Measurements from ENCODE around the gene C3AR1.
"Not testable (repeated sequence)": the region's sequence is repeated elsewhere in the genome, so short reads cannot be mapped to it uniquely, and the experiment has no call there.

Gene C3AR1

DNA sequence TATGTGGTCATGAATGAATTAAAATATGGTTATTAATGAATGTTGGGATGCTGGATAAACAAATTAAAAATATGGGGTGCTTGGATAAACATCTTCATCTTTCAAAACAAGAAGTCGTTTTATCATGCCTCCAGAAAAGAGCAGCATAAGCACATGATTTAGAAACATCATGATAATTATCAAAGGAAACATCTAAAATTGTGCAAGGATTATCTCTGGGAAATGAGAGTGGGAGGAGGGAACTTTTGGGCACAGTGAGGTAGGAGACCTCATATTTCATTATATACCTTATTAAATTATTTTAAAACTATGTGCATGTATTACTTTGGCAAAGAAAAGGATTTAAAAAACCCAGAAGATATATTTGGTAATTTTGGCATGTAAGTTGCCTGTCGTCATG, 8.9 kb downstream of the C3AR1 start:
- no peak for DNase-seq

GRCh38 chr12:8054816-8055215, 11.3 kb downstream of the C3AR1 start:
- no peak for DNase-seq

DNA sequence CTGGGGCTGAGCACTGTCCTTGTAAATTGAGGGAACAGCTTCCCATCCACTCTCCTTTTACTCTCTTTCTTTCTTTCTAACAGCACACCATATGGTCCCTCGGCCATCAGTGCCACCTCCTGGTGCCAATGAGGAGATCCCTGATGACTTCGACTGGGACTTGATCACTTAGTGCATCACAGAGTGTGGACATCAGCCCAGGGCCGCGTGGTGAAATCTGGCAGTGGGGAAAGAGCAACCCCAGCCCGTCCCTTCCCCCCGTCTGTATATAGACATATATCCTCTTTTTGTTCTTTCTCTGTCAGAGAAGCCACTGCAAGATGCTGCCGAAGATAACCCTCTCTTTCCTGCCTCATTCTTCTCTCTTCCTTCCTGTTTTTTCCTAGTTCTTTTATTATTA, 13.5 kb downstream of the C3AR1 start:
- DNase-seq: no peak

- no peak for DNase-seq
Observed at GRCh38 chr12:8050600-8051250, 15.4 kb downstream of the C3AR1 start.

DNA sequence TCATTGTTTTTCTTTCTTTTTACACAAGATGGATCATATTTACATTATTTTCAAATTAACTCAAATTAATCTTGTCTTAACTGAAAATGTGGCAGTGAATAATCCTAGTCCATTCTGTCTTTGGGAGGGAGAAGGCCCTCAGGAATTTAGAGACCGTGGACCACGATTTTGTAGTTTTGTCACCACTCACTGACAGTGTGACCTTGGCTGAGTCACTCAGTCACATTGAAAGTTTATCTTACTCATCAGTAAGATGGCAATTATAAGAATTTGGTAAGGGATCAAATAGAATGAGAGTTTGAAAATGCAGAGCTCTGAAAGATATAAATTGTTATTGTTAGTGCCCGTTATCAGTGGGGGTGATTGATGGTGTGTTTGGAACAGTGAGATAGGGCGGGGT, 17.3 kb downstream of the C3AR1 start:
- DNase-seq: no peak

GRCh38 chr12:8047842-8048241, 18.3 kb downstream of the C3AR1 start:
- no peak for DNase-seq

DNA sequence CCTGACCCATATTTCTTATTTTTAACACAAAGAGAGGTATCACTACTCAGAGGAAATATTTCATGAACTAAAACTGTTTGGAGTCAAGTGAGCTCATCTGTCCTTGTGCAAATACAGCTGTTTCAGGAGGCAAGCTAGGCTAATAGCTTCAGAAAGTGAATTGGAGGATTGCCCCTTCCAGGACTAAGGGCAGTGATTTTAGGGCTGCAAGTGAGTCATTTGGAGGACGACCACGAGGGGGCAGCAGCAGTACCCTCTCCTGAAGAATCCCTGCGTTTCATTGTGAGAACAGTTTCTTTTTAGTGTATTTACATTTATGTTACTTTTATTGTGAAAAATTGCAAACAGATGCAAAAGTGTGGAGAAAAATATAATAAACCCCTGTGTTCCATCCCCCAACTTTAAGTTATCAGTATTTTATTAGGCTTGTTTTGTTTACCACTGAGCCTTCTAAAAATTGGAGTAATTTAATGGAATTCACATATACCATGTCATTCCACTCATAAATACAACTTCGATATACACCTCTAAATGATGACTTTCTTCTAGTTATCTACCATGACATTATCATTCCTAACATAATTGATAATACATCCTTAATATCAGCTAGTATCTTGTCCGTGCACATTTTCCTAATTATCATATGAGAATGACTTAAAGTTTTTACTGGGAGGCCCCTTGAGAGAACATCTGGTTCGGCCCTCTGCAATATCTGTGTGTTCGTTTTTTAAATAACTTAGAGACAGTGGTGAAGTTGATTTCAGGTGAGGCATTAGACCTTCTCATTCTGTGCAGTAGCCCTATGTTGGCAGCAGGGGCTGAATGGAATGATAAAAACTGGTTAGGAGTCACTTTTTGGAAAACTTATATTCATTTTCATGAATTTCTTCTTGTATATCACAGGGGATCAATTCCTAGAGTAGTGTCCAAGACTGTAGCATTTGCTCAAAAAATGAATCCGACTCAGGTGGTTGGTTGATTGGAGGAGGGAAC, 19.9 kb downstream of the C3AR1 start:
- no peak for DNase-seq

DNA sequence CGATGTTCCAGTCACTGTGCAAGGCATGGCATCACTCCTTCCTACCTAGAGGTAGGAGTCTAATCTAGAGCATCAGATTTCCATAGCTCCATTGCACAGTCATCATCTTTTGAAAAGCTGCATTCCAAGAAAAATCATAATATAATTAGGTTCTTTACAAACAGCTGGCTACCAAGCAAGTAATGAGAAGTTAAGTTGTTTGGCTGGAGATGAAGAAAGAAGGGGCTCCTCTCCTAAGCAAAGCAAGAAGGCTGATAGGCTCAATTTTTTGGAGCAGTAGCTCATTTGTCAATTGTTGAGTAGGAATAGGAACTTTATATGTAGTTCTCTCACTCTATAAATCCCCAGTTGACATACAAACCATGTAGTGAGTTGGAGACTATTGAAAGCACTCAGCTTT, 25.4 kb downstream of the C3AR1 start:
- no peak for DNase-seq

- no peak for DNase-seq
Observed at GRCh38 chr12:8038659-8039114, 27.5 kb downstream of the C3AR1 start.

DNA sequence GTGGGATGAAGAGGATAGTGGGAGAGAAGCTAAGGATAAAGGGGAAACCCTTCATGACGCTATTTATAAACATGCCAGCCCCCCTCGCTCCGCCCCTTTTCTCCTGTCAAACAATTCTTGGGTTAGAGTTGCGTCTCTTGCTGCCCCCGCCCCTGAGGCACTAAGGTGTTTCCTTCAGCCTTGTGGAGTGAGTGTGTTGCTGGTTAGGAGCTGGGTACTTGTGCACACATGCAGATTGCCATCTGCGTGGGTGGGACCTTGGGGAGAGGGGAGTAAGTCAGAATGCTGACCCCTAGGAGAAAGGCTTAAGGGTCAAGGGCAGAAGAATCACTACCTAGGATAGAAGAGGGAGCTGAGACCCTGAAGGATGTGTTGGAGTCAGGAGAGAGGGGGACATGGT, 28.2 kb downstream of the C3AR1 start:
- DNase-seq: no peak

GRCh38 chr12:8037046-8037663, 29.0 kb downstream of the C3AR1 start:
- DNase-seq: no peak

GRCh38 chr12:8036346-8036745, 29.8 kb downstream of the C3AR1 start:
- DNase-seq: no peak

DNA sequence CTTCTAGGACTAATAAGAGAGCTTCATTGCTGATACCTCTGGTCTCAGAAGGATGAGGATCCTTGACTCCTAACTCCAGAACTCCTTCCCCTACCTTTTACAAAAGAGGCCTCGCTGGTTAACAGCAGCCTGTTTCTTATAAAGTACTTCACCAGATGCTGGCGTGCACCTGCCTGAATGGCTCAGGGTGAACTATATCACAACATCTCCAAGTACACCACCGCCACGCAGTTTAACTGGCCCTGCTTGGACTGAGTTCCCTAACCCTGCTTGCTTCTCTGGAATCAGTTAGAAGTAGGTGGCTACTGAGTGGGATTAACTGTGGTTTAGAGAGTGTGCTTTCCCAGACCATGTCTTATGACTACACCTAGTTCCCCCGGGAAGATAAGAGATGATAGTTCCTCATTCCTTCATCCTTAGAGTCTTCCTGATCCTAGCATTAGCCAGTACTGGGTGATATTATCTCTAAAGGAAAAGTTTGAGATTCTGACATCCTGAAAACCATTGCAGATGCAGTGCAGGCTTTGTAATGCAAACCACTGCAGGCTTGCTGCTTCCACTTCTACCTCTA, 30.6 kb downstream of the C3AR1 start:
- no peak for DNase-seq

- DNase-seq: no peak
Observed at GRCh38 chr12:8034802-8035201, 31.4 kb downstream of the C3AR1 start.

GRCh38 chr12:8033153-8034044, 32.8 kb downstream of the C3AR1 start:
- no peak for DNase-seq

- DNase-seq: no peak
Observed at GRCh38 chr12:8032242-8033152, 33.7 kb downstream of the C3AR1 start, which contains the start of gene FOXJ2. Gene FOXJ2, plus strand, starts transcription at chr12:8032716. Its CDS starts 7,117 bp downstream, at chr12:8039833.

- DNase-seq: no peak
Observed at GRCh38 chr12:8031872-8032241, 34.3 kb downstream of the C3AR1 start.

DNA sequence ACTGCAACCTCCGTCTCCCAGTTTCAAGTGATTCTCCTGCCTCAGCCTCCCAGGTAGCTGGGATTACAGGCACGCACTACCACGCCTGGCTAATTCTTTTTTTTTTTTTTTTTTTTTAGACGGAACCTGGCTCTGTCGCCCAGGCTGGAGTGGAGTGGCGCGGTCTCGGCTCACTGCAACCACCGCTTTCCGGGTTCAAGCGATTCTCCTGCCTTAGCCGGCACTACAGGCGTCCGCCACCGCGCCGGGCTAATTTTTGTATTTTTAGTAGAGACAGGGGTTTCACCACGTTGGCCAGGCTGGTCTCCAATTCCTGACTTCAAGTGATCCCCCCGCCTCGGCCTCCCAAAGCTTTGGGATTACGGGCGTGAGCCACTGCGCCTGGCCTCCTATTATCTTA, 35.1 kb downstream of the C3AR1 start:
- DNase-seq: not testable (repeated sequence)

GRCh38 chr12:8030189-8030588, 36.0 kb downstream of the C3AR1 start:
- DNase-seq: no peak

DNA sequence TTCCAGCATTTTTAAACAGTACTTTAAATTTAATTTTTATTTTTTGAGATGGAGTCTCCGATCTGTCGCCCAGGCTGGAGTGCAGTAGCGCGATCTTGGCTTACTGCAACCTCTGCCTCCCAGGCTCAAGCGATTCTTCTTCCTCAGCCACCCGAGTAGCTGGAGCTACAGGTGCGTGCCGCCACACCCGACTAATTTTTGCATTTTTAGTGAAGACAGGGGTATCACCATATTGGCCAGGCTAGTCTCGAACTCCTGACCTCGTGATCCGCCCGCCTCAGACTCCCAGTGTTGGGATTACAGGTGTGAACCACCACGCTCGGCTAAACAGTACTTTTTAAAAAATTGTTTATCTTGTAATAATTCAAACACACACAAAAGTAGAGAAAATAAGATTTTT, 37.9 kb downstream of the C3AR1 start:
- DNase-seq: no peak

DNA sequence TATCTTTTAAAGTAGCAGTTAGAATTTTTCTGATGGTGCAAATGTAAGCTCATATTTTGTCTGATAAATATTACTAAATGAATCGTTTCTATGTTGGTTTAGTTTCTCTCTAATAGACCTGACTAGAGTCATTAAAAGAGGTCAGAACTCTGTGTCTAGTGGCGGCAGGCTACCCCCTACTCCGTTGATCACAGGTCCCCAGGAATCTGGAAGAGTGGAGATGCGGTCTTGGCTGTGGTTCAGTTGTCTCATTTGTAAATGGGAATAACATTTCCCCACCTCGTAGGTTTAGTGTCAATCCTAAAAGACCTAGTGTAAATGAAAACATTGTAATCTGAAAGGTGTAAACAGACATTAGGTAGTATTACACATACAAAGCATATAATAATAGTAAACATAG, 38.3 kb downstream of the C3AR1 start:
- DNase-seq: no peak

Data from cortex of kidney (tissue), 1 donor.